ENCODE data around the gene FAT1. TPM values are rescaled to one million over a fixed set of nuclear protein-coding genes. Genes with fewer than 3 reads are reported as not detected.

Gene FAT1
- total and polyA plus RNA-seq, 12 donors, result 20.4 to 131 (median 75.5) TPM

DNA sequence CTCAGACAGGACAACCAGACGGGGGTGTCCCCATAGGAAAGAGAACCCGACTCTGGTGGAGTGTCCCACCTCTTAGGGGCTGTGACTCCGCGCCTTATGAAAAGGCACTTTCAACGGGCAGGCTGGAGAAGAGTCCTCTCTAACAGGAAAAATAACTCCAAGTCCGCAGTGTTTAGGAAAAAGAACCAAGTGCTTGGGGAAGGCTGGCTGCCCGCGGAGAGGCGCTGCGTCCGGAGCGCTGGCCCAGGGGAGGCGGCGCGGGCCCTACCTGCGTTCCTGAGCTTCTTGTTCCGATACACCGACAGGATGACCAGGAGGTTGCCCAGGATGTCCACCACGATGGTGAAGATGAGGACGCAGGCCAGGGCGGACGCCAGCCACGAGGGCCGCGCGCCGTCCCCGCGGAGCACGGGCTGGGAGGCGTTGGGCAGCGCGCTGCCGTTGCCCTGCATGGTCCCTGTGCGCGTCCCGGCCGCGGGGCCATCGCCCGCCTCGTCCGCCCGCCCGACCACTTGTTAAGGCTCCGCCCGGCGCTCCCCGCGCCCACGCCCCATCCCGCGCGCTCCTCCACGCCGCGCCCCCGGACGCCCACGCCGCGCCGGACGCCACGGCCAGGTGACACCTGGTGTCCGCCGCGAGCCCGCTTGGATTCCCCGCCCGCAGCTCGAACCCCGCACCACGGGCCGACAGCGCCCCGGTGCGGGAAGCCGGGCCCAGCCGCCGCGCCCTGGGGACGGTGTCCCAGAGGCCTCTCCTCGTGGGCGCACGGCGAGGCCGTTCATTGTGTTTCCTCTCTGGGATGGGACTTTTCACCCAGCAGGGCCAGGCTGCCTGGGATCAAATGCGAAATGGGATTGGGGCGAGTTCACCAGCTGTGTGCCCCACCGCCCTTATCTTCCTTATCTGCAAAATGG, 168.5 kb downstream of the FAT1 start, which contains the start of gene MTNR1A:
Gene MTNR1A, minus strand, starts transcription at position 654 of the 914 bp plus-strand sequence. Its CDS starts 202 bp downstream, at position 452.
- ATAC-seq (no peak), DNase-seq (no peak)
- peak within 1 kb of the TSS in 8 of 10 donors; percentile 2 to 43 (median 32) for H3K4me3 ChIP-seq
- 3 to 4% methylated on average over 78 to 91 of the region's 91 CpGs for WGBS, 2 donors
- TF ChIP-seq, protein P1, sequence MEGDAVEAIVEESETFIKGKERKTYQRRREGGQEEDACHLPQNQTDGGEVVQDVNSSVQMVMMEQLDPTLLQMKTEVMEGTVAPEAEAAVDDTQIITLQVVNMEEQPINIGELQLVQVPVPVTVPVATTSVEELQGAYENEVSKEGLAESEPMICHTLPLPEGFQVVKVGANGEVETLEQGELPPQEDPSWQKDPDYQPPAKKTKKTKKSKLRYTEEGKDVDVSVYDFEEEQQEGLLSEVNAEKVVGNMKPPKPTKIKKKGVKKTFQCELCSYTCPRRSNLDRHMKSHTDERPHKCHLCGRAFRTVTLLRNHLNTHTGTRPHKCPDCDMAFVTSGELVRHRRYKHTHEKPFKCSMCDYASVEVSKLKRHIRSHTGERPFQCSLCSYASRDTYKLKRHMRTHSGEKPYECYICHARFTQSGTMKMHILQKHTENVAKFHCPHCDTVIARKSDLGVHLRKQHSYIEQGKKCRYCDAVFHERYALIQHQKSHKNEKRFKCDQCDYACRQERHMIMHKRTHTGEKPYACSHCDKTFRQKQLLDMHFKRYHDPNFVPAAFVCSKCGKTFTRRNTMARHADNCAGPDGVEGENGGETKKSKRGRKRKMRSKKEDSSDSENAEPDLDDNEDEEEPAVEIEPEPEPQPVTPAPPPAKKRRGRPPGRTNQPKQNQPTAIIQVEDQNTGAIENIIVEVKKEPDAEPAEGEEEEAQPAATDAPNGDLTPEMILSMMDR (IDR thresholded peaks at IDR 0.05), result no peak
- intact Hi-C loops (cut with DNase I), result no loop called here
- H3K27me3 ChIP-seq, result peaks cover 6 to 68% (median 58%) of the 10 kb centered on the region in 7 donors
- H3K9me3 ChIP-seq, result peaks cover 0 to 7% (median 0%) of the 10 kb centered on the region in 11 donors
- no peaks in the 10 kb centered on the region for H3K36me3 ChIP-seq
- peaks cover 0 to 11% (median 4%) of the 10 kb centered on the region in 9 donors for H3K4me1 ChIP-seq
- H3K27ac ChIP-seq, result no peak within 1 kb of the TSS

DNA sequence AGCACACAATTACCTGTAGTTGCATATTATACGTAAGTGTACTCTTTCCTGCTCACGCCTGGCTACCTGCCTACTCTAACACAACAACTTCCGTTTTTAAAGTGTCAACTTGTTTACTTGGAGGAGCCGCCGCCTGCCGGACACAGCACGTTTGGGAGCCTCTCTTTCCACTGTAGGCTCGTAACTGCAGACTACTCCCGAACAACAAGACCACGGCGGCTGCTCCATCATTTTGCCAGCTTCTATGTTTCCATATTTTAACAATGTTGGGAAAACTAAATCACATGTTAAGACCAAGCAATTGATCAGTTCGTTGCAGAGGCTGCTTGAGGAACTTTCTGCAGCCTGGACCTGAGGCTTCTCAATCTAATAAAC, 169.1 kb downstream of the FAT1 start:
- 3 to 4% methylated on average over 12 of the region's 12 CpGs for WGBS, 2 donors
- no peak for DNase-seq
- peak overlapping the region in 5 of 10 donors; percentile 31 to 43 (median 34) for H3K4me3 ChIP-seq
- ATAC-seq, result no peak
- TF ChIP-seq, protein P1 (IDR thresholded peaks at IDR 0.05), result no peak
- no peaks in the 10 kb centered on the region for H3K36me3 ChIP-seq
- H3K27me3 ChIP-seq, result peaks cover 6 to 73% (median 63%) of the 10 kb centered on the region in 7 donors
- intact Hi-C loops (cut with DNase I), result no loop called here
- H3K9me3 ChIP-seq, result peaks cover 0 to under 1% (median 0%) of the 10 kb centered on the region in 11 donors
- H3K4me1 ChIP-seq, result peaks cover 0 to 11% (median 4%) of the 10 kb centered on the region in 9 donors
- no peak overlapping the region for H3K27ac ChIP-seq

DNA sequence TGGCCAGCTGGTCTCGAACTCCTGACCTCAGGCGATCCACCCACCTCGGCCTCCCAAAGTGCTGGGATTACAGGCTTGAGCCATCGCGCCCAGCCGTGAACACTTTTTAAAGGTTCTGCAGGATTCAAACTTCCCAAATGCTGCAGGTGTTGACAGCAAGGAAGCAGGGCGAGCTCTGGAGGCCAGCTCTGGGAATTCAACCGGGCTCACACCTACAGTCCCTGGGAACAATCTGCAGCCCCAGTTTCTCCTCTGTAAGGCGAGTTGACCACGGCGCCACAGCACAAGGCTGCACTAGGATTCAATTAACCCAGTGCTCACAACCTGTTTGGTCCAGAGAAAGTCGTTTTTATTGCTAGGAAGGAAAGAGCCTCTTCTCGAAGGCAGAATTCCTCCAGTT, 169.9 kb downstream of the FAT1 start:
- H3K4me1 ChIP-seq, result peaks cover 0 to 11% (median 4%) of the 10 kb centered on the region in 9 donors
- H3K4me3 ChIP-seq, result no peak overlapping the region
- no peaks in the 10 kb centered on the region for H3K9me3 ChIP-seq
- ATAC-seq, result no peak
- H3K27ac ChIP-seq, result no peak overlapping the region
- intact Hi-C loops (cut with DNase I), result no loop called here
- TF ChIP-seq, protein P1 (IDR thresholded peaks at IDR 0.05), result no peak
- peaks cover 6 to 79% (median 65%) of the 10 kb centered on the region in 7 donors for H3K27me3 ChIP-seq
- H3K36me3 ChIP-seq, result no peaks in the 10 kb centered on the region
- no peak for DNase-seq
- WGBS, 2 donors, result 37 to 52% methylated on average over 13 of the region's 13 CpGs

DNA sequence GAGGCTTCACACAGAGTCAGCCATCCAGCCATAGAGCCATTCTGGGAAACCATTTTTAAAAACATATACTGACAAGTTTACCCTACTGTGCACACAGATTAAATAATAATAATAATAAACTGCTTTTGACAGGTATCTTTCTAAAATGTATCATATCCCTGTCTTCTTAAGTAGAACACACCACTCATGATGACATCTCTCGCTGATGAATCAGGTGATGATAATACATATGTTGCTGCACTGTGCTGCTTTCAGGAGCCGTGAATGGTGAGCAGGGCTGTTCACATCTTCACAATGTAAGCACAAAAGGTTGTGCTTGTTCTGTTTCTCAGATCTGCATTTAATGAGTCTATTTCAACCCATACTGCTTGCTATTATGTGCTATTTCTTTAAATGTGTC, 171.8 kb downstream of the FAT1 start:
- H3K36me3 ChIP-seq, result no peaks in the 10 kb centered on the region
- TF ChIP-seq, protein P1 (IDR thresholded peaks at IDR 0.05), result no peak
- 83 to 87% methylated on average over 2 of the region's 2 CpGs for WGBS, 2 donors
- H3K27ac ChIP-seq, result no peak overlapping the region
- DNase-seq, result no peak
- ATAC-seq, result no peak
- intact Hi-C loops (cut with DNase I), result no loop called here
- peaks cover 6 to 92% (median 69%) of the 10 kb centered on the region in 7 donors for H3K27me3 ChIP-seq
- peaks cover 0 to 11% (median 4%) of the 10 kb centered on the region in 9 donors for H3K4me1 ChIP-seq
- H3K4me3 ChIP-seq, result no peak overlapping the region
- peaks cover 0 to 3% (median 0%) of the 10 kb centered on the region in 11 donors for H3K9me3 ChIP-seq
